ENCODE data around the gene PRKN. TPM values are rescaled to one million over a fixed set of nuclear protein-coding genes. Genes with fewer than 3 reads are reported as not detected.

The PRKN gene
- total RNA-seq, 2 donors from 2014 or later, result 15.7 to 19.3 TPM

- no peak overlapping the region for H3K4me3 ChIP-seq
- H3K9me3 ChIP-seq, result no peaks in the 10 kb centered on the region
- H3K4me1 ChIP-seq, result no peaks in the 10 kb centered on the region
- DNase-seq (ENCODE audit: low spot score), result no peak
- no peaks in the 10 kb centered on the region for H3K36me3 ChIP-seq
- no peak for TF ChIP-seq CTCF (IDR thresholded peaks at IDR 0.05)
- peak overlapping the region in 1 of 2 donors; percentile 52 for H3K27ac ChIP-seq
- no peaks in the 10 kb centered on the region for H3K27me3 ChIP-seq
These were observed 548.9 kb downstream of the PRKN start for GRCh38 chr6:162178666-162179065.

- Histone ChIP-seq H3K9me3 (no peaks in the 10 kb centered on the region), H3K36me3 (no peaks in the 10 kb centered on the region), H3K4me3 (no peak overlapping the region), H3K27me3 (no peaks in the 10 kb centered on the region), H3K4me1 (no peaks in the 10 kb centered on the region), H3K27ac (peak overlapping the region in 1 of 2 donors; percentile 52)
- DNase-seq (ENCODE audit: low spot score), result no peak
- TF ChIP-seq CTCF (IDR thresholded peaks at IDR 0.05), result no peak
These were observed 549.3 kb downstream of the PRKN start for GRCh38 chr6:162178266-162178665.

- H3K4me1 ChIP-seq, result no peaks in the 10 kb centered on the region
- TF ChIP-seq CTCF (IDR thresholded peaks at IDR 0.05), result peak in 1 of 2 donors; percentile 67
- no peak for DNase-seq (ENCODE audit: low spot score)
- no peaks in the 10 kb centered on the region for H3K27me3 ChIP-seq
- H3K27ac ChIP-seq, result peak overlapping the region in 1 of 2 donors; percentile 52
- no peak overlapping the region for H3K4me3 ChIP-seq
- no peaks in the 10 kb centered on the region for H3K9me3 ChIP-seq
- H3K36me3 ChIP-seq, result no peaks in the 10 kb centered on the region
These were observed 549.8 kb downstream of the PRKN start for GRCh38 chr6:162177746-162178145.

- H3K27ac ChIP-seq, result no peak overlapping the region
- no peak for DNase-seq (ENCODE audit: low spot score)
- TF ChIP-seq CTCF (IDR thresholded peaks at IDR 0.05), result no peak
These were observed 554.1 kb downstream of the PRKN start for GRCh38 chr6:162173466-162173865.

GRCh38 chr6:162165479-162165878 is 562.1 kb downstream of the PRKN start:
- Histone ChIP-seq H3K27ac (no peak overlapping the region), H3K9me3 (no peaks in the 10 kb centered on the region), H3K27me3 (no peaks in the 10 kb centered on the region), H3K4me1 (no peaks in the 10 kb centered on the region), H3K4me3 (no peak overlapping the region), H3K36me3 (no peaks in the 10 kb centered on the region)
- TF ChIP-seq CTCF (IDR thresholded peaks at IDR 0.05), result no peak
- no peak for DNase-seq (ENCODE audit: low spot score)

More at GRCh38 chr6:162173466-162173865, 554.1 kb downstream of the PRKN start:
- H3K27me3 ChIP-seq, result no peaks in the 10 kb centered on the region
- no peaks in the 10 kb centered on the region for H3K36me3 ChIP-seq
- H3K4me3 ChIP-seq, result no peak overlapping the region
- no peaks in the 10 kb centered on the region for H3K4me1 ChIP-seq
- H3K9me3 ChIP-seq, result no peaks in the 10 kb centered on the region

GRCh38 chr6:162157167-162157870 is 570.2 kb downstream of the PRKN start:
- peaks cover 0 to 7% of the 10 kb centered on the region in 2 donors for H3K9me3 ChIP-seq
- no peak for TF ChIP-seq CTCF (IDR thresholded peaks at IDR 0.05)
- no peak for DNase-seq (ENCODE audit: low spot score)
- no peak overlapping the region for H3K4me3 ChIP-seq
- H3K27me3 ChIP-seq, result no peaks in the 10 kb centered on the region
- H3K4me1 ChIP-seq, result no peaks in the 10 kb centered on the region
- H3K27ac ChIP-seq, result no peak overlapping the region
- H3K36me3 ChIP-seq, result no peaks in the 10 kb centered on the region
